GM18867 (cell line): Measurements from ENCODE around the gene TP53INP2.
"Not testable (repeated sequence)": the region's sequence is repeated elsewhere in the genome, so short reads cannot be mapped to it uniquely, and the experiment has no call there.

Experiments
- ATAC-seq: cut with Tn5 transposase; IDR thresholded peaks from one replicate; pipeline ENCODE4 v1.9.1; 2021; ENCODE audit warnings: mild to moderate bottlenecking, moderate library complexity; ENCODE audit not compliant: unreplicated experiment

The TP53INP2 gene, protein sequence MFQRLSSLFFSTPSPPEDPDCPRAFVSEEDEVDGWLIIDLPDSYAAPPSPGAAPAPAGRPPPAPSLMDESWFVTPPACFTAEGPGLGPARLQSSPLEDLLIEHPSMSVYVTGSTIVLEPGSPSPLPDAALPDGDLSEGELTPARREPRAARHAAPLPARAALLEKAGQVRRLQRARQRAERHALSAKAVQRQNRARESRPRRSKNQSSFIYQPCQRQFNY

DNA sequence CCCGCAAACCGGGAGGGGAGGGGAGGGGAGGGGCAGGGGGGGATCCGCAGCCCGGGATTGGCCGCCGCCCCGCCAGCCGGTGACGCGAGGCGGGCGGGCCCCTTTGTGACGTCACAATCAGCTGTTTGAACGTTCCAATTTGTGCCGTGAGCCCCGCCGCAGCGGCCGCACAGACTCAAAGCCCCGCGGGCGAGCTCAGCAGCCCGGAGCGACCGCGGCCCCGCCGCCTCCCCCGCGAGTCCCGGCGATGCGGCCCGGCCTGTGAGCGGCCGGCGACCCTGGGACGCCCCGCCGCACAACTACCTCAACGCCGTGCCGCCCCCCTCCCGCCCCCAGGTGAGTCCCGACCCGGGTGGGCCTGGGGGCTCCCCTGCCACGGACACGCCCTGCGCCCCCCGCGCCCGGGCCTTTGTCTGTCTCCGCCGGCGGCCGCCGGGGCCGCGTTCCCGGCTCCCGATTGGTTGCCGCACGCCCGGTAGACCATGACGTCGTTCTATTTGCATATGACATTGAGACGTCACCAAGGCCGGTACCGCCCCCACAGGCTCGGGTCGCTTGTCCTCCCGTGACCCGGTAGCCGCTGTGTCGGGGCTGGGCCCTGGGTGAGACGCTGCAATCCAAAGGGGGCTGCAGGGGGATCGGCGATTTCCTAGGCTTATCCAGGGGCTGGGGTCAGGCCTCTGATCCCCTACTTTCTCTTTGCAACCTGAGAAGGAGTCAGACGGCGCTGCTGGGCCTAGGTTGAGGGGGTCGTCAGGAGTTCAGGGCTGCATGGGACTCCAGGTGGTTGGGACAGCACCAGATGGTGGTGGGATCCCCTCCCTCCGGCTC is at the start of gene TP53INP2:
Gene TP53INP2 (plus strand): TSS at position 168 of the 831 bp plus-strand sequence. CDS start 4,396 bp downstream, outside the sequence.
- peak; percentile 57 for ATAC-seq

DNA sequence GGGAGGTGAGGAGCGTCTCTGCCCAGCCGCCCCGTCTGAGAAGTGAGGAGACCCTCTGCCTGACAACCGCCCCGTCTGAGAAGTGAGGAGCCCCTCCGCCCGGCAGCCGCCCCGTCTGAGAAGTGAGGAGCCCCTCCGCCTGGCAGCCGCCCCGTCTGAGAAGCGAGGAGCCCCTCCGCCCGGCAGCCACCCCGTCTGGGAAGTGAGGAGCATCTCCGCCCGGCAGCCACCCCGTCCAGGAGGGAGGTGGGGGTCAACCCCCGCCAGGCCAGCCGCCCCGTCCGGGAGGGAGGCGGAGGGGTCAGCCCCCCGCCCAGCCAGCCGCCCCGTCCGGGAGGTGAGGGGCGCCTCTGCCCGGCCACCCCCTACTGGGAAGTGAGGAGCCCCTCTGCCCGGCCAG is 45.5 kb upstream of the TP53INP2 start:
- ATAC-seq = not testable (repeated sequence)

DNA sequence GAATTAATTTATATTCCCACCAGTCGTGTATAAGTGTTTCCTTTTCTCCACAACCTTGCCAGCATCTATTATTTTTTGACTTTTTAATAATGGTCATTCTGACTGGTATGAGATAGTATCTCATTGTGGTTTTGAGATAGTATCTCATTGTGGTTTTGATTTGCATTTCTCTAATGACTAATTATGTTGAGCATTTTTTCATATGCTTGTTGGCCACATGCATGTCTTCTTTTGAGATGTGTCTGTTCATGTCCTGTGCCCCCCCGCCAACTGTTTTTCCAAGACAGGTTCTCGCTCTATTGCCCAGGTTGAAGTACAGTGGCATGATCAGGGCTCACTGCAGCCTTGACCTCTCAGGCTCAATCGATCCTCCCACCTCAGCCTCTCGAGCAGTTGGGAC is 42.3 kb upstream of the TP53INP2 start:
- ATAC-seq = not testable (repeated sequence)

DNA sequence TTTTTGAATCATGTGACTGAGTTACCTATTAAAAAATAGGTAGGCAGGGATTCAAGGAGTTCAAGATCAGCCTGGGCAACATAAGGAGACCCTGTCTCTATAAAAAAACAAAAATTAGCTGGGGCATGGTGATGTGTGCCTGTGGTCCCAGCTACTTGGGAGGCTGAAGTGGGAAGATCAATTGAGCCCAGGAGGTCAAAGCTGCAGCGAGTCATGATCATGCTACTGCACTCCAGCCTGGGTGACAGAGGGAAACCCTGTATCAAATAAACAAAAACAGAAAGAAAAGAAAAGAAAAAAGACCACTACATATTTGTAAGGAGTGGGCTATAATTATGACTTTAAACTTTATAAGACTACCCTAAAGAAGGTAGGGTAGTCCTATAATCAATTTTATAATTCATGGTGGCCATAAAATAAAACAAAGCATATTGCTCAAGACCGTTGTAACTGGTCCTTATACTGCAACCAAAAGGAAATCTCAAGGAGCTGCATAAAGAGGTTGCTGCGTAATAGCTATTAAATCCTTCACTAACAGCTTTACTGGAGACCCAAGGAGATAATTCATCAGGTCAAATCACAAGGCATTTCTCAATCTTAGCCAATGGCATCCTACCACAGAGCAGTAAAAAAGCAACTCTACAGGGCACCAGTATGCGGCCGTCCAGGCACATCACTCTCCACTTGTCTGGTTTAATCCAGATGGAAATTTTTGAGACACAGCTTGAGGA is 40.8 kb upstream of the TP53INP2 start:
- ATAC-seq = no peak

DNA sequence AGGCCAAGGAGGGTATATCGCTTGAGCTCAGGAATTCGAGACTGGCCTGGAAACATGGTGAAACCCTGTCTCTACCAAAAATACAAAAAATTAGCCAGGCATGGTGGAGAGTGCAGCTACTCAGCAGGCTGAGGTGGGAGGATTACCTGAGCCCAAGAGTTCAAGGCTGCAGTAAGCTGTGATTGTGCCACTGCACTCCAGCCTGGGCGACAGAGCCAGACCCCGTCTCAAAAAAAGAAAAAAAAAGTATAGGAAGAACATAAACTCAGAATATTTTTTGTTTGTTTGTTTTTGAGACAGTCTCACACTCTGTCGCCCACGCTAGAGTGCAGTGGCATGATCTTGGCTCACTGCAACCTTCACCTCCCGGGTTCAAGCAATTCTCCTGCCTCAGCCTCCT is 39.4 kb upstream of the TP53INP2 start:
- not testable (repeated sequence) for ATAC-seq

DNA sequence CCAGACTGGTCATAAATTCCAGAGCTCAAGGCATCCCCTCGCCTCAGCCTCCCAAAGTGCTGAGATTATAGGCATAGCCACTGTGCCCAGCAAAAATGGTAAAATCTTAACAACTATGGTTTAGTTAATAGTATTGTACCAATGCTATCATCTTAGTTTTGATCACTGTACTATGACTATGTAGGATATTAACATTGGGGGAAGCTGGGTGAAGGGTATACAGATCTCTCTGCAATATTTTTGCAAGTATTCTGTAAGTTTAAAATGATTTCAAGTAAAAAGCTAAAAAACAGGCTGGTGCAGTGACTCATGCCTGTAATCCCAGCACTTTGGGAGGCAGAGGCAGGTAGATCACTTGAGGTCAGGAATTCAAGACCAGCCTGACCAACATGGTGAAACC is 35.0 kb upstream of the TP53INP2 start:
- ATAC-seq = no peak

DNA sequence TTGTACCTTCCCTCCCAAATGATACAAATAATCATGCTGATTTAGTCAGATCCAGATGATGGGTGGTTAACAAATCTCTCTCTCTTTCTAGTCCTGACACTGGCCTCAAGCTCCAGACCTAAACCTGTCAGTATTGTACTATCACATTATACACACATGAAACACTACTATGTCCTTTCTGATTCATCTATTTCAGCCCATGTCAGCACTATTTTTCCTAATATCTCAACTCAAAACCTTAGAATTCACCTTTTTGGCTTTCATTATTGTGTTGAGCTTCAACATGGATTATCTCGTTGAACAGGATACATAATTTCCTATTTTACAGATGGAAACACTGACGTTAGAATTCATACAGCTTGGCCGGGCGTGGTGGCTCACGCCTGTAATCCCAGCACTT is 30.7 kb upstream of the TP53INP2 start:
- no peak for ATAC-seq

DNA sequence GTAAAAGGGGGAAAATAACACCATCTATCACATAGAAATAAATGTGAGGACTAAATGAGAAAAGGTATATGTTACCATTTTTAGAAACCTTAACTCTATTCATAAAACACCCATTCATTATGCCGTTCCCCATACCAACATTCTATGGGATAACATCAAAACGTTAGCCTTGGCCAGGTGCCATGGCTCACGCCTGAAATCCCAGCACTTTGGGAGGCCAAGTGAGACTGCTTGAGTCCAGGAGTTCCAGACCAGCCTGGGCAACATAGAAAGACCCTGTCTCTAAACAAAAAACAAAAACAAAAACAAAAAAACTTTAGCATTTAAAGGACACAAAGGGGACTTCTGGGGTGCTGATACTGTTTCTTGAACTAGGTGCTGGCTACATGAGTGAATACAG is 28.6 kb upstream of the TP53INP2 start:
- ATAC-seq = no peak

DNA sequence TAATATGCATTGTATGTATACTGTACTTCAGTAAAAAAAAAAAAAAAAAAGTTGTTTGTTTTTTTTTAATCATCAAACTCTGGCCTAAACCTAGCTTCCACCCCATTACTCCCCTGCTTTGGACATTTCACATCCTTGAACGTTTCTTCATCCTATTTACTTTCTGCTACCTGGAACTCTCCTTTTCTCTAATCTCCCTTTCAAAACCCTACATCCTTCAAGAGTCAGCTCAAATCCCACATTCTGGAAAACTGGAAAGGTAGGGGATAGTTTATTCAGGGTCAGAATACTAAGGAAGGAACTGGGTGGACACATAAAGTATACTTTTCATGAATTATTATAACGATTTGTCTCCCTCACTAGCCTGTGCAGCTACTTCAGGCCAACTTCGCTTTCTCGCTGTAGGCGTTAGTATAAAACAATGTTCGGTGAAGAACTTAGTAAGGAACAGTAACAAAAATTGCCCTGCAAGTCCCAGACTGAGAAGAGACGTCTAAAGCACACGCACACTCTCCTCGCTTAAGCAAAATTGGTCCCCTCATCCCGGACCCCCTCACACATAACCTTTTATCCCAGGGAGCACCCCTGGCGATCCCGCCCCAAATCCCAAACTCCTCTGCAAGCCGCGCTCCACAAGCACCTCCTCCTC is 28.0 kb upstream of the TP53INP2 start:
- ATAC-seq = no peak

DNA sequence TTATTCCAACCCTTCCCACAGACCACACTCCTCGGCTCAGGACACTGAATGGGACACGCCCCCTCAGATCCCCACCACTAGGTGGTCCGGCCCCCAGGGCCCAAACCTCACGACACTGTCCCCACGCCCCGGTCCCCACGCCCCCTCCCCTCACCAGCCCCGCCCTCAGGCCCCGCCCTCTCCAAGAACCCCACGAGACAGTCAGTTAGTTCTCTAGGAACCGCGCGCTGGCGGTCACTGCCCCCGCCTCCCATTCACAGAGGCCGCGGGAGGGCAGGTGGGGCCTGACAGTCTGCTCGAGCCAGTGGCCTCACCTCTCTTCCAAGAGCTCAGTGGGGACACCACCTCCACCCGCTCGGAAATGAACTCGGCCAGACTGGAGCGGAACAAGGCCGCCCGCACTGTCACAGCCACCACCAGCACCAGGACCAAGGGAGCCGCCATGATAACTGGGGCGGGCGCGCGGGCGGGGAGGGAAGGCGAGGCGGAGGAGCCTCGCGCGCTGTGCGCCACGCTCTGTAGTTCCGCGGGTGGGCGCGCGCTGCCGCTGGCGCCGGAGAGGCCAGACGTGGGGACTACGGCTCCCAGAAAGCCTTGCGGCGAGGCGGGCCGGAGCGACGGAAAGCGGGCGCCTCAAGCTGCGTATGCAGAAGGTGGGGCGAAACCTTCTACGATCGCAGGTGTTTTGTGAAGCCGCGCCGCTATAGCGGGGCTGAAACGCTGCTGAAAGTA is 27.3 kb upstream of the TP53INP2 start, which contains the start of gene PIGU:
Gene PIGU (minus strand): TSS at position 451 of the 732 bp plus-strand sequence. CDS start 7 bp downstream, at position 444.
- peak; percentile 92 for ATAC-seq

DNA sequence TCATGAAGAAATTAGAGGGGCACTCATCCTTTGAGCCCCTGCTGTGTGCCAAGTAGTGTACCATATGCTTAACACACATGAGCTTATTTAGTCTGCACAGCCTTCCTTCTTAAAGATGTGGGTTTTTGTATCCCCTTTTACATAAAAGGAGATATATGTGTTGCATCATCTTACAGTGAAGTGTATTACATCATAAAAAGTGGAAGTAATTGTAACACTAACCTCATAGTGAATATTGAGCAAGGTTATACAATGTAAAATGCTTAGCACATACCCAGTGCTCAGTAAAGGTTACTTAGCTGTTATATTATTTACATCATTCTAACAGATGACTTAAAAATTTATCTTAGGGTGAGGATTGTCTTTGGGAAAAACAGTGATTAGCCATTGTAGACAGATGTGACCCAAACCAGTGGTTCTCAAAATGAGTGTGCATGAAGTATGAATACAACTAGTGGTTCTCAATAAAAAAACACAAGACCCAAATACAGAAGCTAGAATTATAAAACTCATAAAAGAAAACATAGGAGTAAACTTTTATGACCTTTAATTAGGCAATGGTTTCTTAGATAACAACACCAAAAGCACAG is 23.5 kb upstream of the TP53INP2 start:
- no peak for ATAC-seq

DNA sequence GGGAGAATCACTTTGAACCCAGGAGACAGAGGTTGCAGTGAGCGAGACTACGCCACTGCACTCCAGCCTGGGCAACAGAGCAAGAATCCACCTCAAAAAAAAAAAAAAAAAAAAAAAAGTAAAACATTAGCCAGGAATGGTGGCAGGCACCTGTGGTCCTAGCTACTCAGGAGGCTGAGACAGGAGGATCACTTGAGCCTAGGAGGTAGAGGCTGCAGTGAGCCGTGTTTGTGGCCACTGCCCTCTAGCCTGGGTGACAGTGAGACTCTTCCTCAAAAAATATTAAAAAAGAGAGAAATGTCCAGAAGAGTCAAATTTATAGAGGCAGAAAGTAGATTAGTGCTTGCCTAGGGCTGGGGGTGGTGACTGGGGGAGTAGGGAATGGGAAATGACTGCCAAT is 20.5 kb upstream of the TP53INP2 start:
- ATAC-seq = no peak

DNA sequence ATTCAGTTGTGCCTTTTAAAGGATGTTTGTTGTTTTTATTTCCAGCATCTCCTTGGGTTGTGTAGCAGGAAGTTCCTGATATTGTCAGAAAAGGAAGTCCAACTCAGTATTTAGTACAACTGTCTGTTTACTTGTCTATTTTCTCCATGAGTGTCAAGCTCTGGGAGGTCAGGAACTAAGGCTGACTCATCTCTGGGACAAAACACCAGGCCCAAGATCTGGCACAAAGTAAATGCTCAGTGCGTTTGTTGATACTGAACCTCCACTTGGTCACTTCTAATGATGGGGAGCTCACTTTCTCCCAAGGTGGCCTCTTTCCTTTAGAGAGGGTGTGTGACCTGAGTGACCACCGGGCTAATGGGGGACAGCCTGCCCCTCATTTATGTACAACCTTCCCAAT is 14.7 kb upstream of the TP53INP2 start:
- no peak for ATAC-seq

DNA sequence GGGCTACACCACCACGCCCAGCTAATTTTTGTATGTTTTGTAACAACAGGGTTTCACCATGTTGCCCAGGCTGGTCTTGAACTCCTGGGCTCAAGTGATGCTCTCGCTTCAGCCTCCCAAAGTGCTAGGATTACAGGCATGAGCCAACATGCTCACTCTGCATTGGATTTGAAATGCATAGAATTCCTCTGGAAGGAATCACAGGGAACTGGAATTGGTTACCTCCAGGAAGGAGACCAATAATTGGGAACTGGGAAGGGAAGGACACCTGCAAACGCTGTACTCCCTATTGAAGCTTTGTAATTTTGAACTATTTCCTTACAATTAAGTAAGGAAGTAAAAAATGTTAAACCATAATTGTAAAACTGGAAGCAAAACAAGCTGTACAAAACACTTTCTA is 12.3 kb upstream of the TP53INP2 start:
- ATAC-seq = no peak

DNA sequence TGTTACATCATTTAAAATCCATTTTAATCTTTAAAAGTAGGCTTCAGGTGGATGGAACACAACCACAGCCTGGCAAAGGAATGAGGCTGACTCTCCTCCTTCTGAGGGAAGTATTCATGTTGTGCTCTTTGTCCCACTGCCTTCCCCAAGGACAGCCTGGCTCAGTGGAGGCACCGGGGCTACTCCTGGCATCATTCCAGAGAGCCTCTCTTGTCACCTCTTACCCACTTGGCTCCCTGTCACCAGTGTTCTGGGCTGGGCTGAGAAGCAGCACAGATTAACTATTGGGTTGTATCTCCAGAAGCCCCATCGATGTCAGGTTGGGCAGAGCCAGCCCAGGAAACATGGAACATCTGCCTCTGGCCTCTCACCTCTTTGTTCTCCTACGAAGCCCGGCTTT is 10.7 kb upstream of the TP53INP2 start:
- ATAC-seq = no peak

DNA sequence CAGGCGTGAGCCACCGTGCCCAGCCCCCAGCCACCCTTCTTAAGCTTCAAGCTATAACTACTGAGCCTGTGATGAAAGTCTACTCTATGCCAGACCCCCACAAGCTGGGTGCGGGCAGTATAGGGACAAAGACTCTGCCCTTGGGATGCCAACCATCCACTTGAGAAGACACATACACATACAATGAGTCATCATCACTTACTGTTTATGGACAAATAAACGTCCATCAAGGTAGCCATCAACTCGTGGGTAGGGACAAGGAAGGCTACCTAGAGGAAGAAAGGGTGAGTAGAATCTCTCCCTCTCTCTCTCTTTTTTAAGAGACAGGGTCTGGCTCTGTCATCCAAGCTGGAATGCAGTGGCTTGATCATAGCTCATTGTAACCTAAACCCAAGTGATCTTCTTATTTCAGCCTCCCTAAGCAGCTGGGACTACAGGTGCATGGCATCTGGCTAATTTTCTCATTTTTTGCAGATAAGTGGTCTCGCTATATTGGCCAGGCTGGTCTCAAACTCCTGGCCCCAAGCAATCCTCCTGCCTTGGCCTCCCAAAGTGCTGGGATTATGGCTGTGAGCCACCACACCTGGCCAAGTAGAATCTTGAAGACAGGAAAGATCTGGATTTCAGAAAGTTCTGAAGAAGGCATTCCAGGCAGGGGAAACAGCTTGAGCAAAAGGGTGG is 2.6 kb upstream of the TP53INP2 start:
- ATAC-seq = no peak

DNA sequence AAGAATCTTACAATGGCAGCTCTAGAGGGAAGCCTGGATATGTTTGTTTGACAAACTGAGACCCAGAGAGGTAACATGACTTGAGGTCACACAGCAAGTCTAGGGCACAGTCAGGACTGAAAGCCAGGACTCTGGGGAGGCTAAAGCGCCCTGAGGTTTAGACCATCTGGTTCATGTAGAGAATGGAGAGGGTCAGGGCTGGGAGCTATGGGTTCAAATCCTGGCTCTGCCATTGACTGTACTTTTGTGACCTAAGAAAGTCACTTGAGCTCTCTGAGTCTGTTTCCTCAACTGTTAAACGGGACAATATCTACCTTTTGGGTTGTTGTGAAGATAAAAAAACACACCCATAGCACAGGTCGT is 1.1 kb upstream of the TP53INP2 start:
- no peak for ATAC-seq

DNA sequence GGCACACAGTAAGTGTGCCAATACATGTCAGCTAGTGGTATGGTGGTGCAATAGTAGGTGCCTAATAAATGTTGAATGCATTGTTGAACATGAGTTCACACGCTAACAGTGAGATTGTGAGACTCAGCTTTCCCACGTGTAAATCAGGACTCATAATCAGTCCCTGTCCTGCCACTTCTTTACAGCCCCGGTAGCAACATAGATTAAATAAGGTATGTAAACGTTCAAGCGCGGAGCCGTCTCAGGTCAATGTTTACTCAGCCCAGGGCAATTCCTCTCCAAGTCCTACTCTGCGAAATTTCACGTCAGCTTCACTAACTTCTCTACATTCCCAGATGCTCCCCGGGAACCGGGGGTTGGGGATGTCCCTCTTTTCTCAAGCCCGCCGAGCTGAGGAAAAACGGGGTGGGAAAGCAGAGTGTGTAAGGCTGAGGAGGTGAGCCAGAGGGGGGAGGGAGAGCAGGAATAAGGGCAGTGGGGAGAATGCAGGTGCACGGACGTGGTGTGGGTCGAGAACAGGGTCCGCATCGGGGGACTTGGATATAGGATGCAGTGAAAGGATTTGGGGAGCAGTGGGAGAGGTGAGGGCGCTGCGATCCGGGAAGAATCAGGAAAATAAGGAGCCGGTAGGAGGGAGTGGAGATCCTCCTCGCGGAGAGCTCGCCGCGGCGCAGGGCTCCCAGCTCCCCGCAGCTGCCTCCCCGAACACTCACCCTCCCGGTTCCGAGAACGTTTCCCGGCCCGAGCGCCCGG is 544 bp upstream of the TP53INP2 start:
- ATAC-seq = no peak

DNA sequence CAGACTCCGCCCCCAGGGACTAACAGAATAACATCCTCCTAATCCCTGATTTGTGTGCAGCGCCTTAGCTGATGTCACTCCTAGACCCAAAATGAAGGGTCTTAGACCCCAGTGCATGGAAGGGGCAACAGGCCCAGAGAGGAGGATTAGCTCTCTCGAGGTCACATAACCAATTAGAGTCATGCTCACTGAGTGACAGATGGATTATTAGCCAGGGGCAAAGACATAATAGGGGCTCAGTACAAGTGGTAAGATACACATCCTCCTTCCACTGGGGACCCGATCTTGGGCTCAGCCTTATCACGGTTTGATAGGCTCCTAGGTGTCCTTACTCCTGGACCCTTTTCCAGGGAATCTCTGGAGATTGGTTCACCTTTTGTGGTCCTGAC is 858 bp downstream of the TP53INP2 start:
- ATAC-seq = no peak
